ENCODE results near the gene ENO3.

The ENO3 gene

DNA sequence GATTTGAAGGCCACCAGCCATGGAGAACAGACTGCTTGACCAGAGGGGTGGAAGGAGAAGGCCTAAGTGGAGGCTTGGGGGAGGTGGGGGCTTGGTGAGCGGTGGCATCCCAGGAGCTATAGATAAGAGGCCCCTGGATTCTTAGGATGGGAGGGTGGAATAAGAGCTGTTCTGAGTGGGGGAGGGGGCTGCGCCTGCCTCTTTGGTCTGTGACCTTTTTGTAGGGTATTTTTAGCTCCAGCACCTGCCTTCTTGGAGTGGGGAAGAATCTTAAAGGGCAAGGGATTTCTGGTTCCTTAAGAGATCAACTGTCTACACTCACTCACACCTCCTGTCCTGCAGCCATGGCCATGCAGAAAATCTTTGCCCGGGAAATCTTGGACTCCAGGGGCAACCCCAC, 567 bp downstream of the ENO3 start:
- DNase-seq, result no peak

- DNase-seq, result no peak
Measured at GRCh38 chr17:4953451-4953961, 2.6 kb downstream of the ENO3 start.

GRCh38 chr17:4955091-4955490, 4.2 kb downstream of the ENO3 start:
- DNase-seq, result no peak

DNA sequence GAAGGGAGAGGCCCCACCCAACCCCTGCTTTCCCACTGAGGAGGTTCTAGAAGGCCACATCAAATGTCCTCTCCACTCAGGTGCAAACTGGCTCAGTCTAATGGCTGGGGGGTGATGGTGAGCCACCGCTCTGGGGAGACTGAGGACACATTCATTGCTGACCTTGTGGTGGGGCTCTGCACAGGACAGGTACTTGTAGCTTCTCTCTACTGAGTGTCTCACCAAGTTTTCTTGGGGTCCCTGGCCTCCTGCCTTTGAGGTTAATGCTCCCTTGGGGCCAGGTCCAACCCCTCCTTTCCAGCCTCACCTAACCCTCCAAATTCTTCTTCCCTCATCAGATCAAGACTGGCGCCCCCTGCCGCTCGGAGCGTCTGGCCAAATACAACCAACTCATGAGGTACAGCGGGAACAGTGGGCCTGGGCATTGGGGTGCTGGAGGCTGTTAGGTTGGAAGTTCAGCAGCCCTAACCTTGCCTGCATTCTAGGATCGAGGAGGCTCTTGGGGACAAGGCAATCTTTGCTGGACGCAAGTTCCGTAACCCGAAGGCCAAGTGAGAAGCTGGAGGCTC, 5.7 kb downstream of the ENO3 start:
- DNase-seq, result no peak

GRCh38 chr17:4958102-4958501, 7.2 kb downstream of the ENO3 start:
- no peak for DNase-seq

- DNase-seq, result no peak
Measured at GRCh38 chr17:4959261-4959965, 8.5 kb downstream of the ENO3 start.

- DNase-seq, result no peak
Measured at GRCh38 chr17:4960279-4960922, 9.5 kb downstream of the ENO3 start.

DNA sequence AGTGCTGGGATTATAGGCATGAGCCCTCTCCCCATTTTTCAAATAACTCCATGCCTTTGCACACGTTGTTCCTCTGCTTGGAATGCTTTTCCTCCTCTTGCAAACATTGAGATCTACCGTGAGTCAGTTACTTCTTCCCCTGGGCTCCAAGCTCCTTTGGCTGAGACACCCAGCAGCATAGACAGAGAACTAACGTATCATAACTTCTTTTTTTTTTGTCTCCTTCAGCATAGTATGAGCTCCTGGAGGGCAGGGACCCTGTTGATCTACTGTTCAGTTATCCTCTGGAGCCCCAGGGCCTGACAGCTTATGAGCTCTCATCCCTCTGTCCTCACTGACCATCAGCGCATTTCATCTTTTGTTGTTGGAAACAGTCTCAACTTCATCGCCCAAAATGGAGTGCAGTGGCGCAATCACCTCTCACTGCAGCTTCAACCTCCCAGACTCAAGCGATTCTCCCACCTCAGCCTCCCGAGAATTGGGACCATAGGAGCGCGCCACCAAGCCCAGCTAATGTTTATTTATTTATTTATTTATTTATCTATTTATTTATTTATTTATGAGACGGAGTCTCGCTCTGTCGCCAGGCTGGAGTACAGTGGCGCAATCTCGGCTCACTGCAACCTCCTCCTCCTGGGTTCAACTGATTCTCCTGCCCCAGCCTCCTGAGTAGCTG, 14.5 kb downstream of the ENO3 start:
- DNase-seq, result no peak

DNA sequence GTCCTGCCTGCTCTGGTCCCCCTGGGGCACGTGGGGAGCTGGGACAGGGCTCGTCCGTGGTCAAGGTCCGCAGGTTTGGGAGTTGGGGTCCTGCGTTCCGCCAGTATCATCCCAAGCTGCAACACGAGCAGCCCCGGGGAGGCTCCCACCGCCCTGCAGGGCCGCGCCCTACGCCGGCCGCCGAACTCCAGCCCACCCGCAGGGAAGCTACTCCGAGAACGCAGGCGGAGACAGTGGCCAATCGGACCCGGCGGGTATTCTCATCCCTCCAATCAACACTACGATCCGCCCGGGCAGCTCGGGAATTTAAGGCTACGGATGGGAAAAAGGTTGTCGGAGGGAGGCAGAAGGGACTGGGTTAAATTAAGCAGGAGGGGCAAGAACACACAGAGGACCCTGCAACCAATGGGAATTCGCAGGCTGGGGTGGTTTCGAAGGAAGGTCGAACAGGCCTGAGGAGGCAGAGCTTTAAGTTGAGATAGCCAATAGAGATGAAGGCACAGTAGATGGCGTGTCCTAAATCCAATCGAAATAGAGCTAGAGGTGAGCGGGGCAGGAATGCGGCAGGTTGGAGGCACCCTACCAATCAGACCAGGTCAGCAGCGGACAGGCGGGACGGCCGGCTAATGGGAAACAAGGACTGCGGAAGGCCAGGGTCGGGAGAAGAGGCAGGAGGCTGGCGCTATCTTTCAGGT, 16.1 kb downstream of the ENO3 start:
- DNase-seq, result peak; percentile 99 to 100

GRCh38 chr17:4967539-4968485, 16.9 kb downstream of the ENO3 start, which contains the start of gene SPAG7:
Gene SPAG7 (minus strand): TSS chr17:4967817. CDS start chr17:4967804, 13 bp downstream.
- peak; percentile 80 to 90 for DNase-seq

DNA sequence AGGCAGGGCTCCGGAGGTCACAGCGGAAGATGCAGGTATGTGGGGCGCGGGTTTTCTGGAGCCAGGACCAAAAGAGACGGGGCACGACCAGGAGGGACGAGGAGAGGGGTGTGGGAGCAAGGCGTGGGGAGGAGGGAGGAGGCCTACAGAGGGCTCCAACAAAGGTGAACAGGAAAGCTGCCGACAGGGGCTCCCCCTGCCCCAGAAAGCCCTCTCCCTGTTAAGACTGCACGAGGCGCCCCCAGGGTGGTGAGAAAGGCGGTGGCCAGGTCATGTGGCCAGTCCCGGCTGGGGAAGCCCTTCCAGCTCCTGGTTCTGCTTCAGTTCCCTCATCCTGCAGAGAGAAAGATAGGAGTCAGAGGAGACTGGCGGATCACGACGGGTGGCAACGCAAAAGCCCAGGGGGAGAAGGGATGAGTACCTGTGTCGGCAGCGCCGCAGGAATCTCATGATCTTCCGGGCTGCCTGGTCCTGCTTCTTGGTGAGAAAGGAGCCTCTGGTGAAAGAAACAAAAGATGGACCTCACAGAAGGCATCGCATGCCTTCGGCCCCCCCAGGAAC, 17.6 kb downstream of the ENO3 start:
- no peak for DNase-seq

DNA sequence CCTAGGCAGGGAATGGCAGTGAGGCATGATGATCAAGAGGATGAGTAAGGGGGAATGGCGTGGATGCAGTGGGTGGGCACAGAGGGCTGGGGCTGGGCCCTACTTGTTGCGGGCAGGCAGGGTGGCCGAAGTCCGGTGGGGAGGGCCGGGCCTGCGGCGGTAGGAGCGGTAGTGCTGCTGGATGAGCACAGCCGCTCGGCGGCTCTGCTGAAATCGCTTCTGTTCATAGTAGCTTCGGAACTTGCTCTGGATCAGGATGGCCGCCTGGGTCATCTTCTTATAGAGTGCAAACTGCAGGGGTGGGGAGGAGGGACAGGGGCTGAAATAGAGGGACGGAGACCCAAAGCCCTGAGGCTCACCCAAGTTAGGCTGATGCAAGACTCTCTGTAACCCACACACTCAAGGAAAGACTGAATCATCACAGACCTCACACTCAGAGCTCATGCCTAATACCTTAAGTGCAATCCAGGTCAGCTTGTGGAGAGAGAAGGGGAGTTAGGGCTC, 18.2 kb downstream of the ENO3 start:
- no peak for DNase-seq

- no peak for DNase-seq
Measured at GRCh38 chr17:4969551-4970173, 18.7 kb downstream of the ENO3 start.

GRCh38 chr17:4970273-4970672, 19.4 kb downstream of the ENO3 start:
- no peak for DNase-seq

- DNase-seq, result no peak
Measured at GRCh38 chr17:4971826-4972225, 20.9 kb downstream of the ENO3 start.

GRCh38 chr17:4972322-4972721, 21.4 kb downstream of the ENO3 start:
- no peak for DNase-seq

GRCh38 chr17:4972752-4973151, 21.8 kb downstream of the ENO3 start:
- no peak for DNase-seq

DNA sequence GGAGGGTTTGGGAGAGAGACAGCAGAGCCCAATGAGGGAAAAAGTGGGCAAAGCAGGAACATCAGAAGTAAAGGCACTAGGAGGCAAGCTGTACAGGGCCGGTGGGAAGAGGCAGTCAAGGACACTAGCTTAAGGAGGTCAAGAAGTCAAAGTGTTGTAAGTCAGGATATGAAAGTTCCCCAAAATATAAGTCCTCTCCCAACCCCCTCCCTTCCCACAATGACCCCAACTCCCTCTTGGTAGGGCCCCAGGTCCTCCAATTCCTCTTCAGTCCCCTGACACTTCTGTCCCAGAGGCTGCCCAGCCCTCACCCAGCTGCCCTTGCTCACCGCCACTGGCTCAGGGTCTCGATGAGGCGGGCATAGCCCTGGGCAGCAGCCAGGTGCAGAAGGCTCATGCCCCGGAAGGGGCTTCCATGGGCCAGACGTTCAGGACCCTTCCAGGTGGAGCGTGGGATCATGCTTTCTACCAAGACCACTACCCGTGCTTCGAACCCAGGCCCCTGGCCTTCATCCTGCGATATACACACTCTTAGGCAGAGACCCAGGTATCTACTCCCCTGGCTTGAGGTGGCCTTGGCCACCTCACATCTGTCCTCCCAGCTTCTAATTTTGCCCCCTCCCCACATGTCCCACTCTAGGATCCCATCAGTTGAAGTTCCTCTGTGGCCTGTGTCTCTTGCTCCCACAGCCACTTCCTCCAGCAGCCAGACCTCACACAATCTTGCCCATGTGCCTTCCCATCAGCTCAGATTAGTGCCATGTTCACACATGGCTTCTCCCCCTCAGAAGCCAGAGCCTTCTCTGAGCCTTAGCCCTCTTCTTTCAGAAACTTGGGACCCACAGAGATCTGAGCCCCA, 22.6 kb downstream of the ENO3 start:
- DNase-seq, result no peak

- no peak for DNase-seq
Measured at GRCh38 chr17:4974115-4974670, 23.3 kb downstream of the ENO3 start.
